OCI-LY1 (cell line): ENCODE data around the gene TAOK1.

Source experiments
- EZH2 ChIP-seq: fragments of 200-600 bp; sonication (generic), shearing (Covaris generic); IDR thresholded peaks from 2 replicates; pipeline ENCODE4 v1.8.0; 2017; ENCODE audit warnings: borderline replicate concordance, mixed run types, mild to moderate bottlenecking, antibody characterized with exemption, low read length, moderate library complexity, mixed read lengths
- TF ChIP-seq, protein P1 (sequence below): fragments of 200-600 bp; sonication (generic), shearing (Covaris generic); IDR thresholded peaks from 2 replicates; pipeline ENCODE4 v1.5.1; 2017; ENCODE audit warnings: mild to moderate bottlenecking, antibody characterized with exemption, low read length, moderate library complexity, mixed read lengths

- no peak for TF ChIP-seq EZH2
- TF ChIP-seq, protein P1, sequence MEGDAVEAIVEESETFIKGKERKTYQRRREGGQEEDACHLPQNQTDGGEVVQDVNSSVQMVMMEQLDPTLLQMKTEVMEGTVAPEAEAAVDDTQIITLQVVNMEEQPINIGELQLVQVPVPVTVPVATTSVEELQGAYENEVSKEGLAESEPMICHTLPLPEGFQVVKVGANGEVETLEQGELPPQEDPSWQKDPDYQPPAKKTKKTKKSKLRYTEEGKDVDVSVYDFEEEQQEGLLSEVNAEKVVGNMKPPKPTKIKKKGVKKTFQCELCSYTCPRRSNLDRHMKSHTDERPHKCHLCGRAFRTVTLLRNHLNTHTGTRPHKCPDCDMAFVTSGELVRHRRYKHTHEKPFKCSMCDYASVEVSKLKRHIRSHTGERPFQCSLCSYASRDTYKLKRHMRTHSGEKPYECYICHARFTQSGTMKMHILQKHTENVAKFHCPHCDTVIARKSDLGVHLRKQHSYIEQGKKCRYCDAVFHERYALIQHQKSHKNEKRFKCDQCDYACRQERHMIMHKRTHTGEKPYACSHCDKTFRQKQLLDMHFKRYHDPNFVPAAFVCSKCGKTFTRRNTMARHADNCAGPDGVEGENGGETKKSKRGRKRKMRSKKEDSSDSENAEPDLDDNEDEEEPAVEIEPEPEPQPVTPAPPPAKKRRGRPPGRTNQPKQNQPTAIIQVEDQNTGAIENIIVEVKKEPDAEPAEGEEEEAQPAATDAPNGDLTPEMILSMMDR: no peak
These were observed 10.7 kb downstream of the TAOK1 start for GRCh38 chr17:29400818-29401217.
